ENCODE measurements around the gene ADAM11.

The ADAM11 gene

DNA sequence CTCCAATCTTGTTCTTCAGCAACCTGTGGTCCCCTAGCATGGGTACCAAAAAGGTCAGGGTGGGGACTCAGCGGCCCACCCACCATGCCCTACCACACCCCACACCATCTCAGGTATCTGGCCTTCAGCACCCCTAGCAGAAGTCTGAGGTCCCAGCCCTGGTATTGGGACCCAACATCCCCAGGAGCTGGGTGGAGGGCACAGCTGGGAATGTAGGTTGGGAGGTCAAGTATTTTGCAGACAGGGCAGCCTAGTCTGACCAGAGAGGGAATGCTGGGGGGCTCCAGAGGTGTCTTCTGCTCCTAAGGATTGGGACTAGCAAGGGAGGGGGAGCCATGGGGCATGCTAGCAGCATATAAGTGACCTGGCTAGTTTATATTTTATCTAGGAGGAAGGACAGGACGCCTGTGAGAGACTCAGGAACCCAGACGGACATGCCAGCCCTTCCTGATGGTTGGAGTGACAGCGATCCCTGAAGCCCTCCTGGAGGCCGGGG lies 822 bp upstream of the ADAM11 start:
- no peak for DNase-seq (ENCODE audit: low read depth)

DNA sequence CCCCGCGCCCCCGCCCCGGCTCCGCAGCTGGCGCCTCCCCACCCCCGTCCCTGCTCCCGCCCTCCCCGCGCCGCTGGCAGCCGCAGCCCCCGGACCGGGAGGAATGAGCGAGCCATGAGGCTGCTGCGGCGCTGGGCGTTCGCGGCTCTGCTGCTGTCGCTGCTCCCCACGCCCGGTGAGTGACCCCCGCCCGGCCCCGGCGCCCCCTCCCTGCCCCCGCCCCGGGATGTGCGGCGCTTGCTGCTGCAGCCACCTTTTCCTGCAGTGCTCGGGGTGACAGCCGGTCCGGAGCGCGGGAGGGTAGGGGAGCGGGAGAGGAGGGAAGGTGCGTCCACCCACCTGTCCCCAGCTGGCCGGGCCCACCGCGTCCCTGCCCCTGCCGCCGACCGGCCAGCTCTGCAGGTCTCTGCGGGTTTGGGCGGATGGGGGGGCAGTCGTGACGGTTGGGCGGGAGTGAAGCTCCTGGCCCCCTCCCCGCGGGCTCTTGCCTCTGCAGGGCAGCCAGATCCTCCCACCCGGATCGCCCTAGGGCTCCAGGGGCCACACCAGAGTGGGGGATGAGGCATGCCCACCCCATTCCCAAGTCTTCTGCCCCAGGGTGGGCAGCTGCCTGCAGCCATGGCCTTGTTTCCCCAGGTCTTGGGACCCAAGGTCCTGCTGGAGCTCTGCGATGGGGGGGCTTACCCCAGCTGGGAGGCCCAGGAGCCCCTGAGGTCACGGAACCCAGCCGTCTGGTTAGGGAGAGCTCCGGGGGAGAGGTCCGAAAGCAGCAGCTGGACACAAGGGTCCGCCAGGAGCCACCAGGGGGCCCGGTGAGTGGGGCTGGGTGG lies 513 bp downstream of the ADAM11 start:
- DNase-seq (ENCODE audit: low read depth): no peak

DNA sequence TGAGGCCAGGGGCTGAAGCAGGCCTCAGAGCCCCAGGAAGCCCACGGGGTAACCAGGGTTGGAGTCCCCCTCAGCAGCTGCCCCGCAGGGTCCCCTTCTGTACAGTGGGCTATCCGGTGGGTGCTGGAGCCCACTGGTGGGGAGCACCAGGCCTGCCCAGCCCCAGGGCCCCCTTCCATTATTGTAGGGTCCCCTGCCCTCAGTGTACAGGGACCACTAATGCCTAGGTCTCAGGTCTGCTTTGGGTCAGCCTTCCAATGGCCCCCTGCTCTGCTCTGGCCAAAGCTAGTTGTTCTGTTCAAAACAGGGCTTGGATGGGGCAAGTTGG lies 1.1 kb downstream of the ADAM11 start:
- no peak for DNase-seq (ENCODE audit: low read depth)

DNA sequence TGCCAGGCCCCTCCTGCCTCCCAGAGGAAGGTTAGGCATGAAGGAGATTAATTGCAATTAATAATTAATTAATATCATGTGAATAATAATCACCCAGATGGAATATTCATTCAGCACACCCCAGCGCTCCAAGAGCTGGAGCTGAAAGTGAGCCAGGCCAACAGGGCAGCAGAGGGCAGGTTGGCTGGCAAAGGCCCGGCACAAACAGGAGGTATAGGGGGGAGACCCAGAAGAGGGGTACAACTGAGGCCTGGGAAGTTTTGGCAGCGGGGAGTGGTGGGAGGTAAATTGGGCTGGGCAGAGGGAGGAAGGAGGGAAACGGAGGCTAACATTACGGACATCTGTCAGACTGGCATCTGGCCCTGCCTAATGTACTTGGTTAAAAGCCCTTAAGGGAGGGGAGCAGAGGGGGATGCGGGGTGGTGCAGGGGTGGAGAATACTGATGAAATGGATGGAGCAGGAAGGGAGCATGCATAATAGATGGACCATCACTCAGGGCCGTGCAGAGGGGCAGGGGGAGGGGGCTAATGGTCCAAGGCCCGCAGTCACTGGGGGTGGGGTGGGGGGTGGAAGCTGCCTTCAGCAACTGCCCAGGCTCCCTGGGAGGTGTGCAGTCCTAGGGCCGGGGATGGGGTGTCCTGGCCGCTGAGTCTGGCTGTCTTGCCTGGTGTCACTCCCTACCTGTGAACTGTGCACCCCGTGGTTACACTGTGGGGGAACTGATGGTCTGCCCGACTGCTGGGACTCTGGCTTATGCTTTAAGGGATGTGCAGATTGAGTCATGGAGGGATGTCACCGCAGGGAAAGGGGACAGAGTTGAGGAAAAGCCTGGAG lies 1.9 kb downstream of the ADAM11 start:
- no peak for DNase-seq (ENCODE audit: low read depth)

DNA sequence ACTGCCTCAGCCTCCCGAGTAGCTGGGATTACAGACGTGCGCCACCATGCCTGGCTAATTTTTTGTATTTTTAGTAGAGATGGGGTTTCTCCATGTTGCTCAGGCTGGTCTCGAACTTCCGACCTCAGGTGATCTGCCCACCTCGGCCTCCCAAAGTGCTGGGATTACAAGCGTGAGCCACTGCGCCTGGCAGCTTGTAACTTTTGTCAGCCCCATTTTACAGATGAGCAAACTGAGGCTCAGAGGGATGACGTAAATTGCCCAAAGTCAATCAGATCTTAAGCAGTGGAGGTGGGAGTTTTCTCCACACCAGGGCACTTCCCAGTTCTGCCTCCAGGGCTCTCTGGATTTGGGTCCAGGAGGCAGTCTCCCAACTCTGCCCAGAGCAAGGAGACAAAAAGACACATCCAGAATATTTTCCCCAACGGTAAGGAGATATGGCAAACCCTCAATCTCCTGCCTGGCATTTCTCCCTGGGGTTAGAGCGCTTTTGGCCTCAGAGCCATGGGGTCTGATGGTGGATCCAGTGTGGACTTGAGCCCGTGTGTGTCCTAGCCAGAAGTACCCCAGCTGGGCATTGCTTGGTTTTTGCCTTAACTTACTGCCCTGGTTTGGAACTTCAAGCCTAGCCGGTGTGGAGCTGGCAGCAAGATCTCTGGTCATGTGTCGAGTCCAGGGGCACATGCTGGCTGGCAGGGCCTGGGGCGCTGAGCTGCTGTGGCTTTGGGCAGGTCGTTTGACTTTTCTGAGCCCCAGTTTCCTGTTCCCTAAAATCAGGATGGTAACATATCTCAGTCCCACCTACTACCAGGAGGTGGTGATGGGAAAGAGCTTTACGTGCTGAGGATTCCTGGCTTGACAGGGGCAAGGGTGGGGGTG lies 3.4 kb downstream of the ADAM11 start:
- no peak for DNase-seq (ENCODE audit: low read depth)

DNA sequence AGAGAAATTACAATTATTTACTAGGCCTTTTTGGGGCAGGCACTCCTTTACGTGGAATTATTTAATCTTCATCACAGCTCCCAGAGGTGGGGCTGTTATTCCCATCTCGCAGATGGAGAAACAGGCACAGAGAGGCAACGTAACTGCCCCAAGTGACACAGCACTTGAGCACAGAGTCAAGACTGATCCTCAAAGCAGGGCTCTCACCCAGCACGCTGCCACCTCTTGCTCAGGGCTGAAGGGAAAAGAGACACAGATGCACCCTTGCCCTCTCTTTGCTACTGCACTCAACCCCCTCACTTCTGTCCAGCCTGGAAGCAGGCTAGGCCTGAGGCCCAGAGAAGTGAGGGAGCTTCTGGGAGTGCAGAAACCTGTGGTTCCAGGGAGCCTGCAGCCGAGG lies 4.4 kb downstream of the ADAM11 start:
- DNase-seq (ENCODE audit: low read depth): no peak

DNA sequence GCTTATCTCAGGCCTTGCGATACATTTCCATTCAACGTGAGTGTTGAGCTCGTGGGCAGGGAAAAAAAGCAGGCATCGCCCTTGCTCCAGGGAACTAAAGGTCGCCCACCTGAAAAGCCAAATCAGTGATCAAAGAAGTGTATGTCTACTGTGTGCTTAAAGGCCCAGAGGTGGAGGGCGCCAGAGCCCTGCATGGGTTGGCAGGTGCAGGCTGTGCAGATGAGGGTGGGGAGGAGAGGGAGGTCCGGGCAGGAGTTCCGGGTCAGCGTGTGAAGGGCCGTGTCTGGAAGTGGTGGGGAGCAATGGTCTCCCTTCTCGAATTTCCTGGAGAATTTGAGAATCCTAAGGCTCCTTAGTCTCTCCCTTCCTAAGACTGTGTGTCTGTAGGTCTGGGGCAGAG lies 7.2 kb downstream of the ADAM11 start:
- DNase-seq (ENCODE audit: low read depth): no peak

DNA sequence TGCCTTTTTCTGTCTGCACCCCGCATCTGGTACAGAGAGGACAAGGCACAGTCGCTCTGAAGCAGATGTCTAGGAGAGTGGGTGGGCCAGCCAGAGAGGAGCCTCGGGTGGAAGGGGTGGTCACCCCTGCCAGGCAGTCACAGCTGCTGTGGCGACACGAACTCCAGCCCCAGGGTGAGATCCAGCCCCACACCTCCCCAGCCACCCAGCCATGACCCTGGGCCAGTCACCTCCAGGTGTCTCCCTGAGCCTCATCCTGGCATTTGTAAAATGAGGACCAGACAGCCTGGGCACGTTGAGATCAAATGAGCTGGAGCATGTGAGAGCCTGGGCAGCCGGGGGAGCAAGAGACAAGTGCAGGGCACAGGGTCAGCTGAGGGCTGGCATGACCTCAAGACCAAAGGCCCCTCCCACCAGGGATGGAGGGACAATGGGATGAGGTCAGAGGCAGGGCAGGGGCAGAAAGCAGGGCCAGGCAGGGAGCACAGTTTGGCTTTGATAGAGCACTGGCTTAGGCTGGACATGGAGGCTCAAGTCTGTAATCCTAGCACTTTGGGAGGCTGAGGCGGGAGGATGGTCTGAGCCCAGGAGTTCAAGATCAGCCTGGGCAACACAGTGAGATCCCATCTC lies 7.7 kb downstream of the ADAM11 start:
- no peak for DNase-seq (ENCODE audit: low read depth)

DNA sequence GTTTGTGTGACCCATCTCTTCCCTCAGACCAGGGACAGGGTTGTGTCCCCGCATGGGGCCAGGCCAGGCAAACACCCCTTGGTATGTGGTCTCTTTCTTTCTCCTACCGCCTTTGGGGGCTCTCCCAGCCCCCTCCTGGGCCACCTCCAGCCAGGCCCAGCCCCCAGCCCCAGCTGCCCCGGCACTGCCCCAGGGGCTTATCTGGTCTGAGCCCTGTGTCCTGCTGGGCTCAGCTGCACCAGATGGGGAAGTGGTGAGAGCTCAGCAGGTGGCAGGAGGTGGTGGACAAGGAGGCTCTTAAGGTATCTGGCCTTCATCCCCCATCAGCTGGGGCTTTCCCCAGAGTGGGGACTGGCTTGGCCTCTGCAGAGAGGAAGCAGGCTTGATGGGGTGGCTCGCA lies 8.7 kb downstream of the ADAM11 start:
- no peak for DNase-seq (ENCODE audit: low read depth)

DNA sequence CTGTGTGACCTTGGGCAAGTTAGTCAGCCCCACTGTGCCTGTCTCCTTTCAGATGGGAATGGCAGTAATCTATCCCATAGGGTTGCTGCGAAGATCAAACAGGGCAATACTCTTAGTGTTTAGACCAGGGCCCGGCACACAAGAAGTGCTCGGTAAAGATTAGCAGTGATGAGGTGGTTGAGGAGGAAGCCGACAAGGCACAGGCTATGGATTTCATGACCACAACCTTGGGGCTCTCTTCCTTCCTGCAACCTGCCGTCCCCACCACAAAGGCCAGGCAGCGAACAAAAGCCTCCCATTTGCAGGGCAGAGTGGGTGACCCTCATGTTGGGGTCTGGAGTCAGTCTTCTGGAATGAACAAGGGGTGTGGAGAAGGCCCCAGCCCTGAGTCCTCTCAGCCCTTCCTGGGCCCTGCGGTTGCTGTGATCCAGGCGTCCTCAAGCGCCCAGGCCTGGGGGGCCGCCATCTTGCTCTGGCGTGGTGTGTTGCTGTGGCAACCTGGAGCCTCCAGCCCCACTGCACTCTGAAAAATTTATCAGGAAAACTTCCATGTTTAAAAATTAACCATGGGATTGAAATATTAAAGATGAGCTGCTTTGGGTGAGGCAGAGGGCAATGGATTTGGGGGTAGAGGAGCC lies 9.8 kb downstream of the ADAM11 start:
- no peak for DNase-seq (ENCODE audit: low read depth)

DNA sequence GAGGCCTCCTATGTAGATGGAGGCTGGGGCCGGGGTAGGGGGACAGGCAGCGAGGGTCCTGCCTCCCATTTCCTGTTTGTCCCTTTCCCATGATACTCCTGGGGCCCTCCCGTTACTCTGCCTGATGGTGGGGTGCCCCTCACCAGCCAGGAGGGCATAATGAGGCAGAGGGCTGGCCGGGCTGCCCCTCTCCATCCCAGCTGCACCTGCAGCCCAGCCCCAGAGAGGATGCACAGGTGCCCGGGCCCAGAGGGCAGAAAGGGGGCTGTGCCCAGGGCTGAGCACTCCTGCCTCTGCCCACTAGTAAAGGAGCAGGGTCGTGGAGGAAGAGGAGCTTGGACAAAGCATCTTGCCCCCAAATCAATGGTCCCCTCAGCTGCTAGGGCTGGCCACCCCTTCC lies 10.4 kb downstream of the ADAM11 start:
- DNase-seq (ENCODE audit: low read depth): no peak

DNA sequence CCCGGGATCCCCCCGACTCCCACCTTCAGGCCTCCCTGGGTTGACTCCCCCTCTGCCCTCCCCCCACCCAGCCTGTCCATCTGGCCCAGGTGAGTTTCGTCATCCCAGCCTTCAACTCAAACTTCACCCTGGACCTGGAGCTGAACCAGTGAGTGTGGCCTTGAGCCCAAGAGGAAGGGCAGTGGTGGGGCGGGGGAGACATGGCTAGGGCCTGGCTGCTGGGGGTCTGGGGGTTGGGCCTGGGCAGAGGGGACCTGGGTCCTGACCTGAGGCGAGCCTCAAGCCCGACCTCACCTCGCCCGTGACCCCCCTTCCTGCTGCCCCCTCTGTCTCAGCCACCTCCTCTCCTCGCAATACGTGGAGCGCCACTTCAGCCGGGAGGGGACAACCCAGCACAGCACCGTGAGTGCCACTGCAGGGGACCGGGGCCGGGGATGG lies 10.9 kb downstream of the ADAM11 start:
- DNase-seq (ENCODE audit: low read depth): no peak

DNA sequence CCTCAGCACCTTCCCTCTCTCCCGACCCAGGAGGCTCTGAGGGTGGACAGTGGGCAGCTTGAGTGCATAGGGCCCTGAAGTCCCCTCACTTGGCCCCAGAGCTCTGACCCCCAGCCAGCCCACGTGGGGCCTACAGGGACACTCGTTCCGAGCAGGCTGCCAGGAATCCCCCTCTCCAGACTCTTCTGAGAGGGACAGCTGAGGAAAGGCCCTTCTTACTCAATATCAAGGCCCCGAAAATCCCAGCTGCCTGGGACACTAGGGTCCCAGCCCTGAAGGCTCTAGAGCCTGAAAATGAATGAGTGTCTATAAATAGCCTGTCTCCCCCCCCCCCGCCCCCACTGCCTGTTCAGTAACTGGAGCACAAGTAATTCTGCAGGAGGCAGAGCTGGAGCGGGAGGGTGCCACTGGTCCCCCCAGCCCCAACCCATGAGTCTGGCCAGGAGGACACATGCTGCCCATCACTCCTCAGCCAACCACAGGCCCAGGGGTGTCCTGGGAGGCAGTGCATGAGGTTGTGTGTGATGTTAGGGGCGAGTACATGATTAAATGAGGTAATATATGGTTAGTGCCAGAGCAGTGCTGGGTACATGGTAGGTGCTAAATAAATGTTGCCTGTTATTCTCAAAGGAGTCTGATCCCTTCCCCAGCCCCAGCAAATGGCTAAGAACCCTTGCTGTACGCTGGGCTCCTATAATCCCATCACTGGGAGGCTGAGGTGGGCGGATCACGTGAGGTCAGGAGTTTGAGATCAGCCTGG lies 11.6 kb downstream of the ADAM11 start:
- DNase-seq (ENCODE audit: low read depth): no peak

DNA sequence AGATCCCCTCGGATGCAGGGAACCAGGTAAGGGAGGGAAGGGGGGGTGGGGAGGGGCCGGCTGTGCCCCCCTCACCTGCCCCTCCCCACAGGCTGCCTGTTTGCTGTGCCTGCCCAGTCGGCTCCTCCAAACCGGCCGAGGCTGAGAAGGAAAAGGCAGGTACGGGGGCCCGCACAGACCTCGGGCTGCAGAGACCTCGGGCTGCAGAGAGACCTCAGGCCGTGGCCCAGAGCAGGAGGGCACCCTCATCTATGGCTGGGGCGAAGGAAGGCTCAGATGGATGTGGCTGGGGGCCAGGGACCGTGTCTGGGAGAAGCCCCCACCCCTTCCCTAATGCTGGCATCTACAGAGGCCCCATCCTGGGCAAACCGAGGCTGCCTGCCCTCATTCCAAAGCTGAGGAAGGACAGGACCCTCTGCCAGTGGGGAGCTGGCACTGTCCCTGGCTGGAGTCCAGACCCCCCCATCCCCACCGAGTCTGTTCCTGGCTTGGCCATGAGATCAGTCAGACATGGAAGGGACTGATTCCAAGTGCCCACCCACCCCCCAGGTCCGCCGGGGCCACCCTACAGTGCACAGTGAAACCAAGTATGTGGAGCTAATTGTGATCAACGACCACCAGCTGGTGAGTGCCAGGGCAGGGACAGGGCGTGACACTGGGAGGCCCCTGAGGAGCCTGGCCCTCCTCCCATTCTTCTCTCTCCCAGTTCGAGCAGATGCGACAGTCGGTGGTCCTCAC lies 13.7 kb downstream of the ADAM11 start:
- no peak for DNase-seq (ENCODE audit: low read depth)

DNA sequence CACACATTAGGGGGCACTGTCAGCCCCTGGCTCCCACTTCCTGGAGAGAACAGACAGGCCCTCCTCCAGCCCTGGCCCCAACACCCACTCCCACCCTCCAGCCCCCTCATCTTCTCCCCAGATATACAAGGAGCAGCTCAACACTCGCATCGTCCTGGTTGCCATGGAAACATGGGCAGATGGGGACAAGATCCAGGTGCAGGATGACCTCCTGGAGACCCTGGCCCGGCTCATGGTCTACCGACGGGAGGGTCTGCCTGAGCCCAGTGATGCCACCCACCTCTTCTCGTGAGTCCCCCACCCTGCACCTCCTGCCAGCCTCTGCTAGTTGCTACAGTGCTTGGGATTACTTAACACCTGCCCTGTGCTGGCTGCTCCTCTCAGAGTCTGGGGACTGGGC lies 14.4 kb downstream of the ADAM11 start:
- no peak for DNase-seq (ENCODE audit: low read depth)

DNA sequence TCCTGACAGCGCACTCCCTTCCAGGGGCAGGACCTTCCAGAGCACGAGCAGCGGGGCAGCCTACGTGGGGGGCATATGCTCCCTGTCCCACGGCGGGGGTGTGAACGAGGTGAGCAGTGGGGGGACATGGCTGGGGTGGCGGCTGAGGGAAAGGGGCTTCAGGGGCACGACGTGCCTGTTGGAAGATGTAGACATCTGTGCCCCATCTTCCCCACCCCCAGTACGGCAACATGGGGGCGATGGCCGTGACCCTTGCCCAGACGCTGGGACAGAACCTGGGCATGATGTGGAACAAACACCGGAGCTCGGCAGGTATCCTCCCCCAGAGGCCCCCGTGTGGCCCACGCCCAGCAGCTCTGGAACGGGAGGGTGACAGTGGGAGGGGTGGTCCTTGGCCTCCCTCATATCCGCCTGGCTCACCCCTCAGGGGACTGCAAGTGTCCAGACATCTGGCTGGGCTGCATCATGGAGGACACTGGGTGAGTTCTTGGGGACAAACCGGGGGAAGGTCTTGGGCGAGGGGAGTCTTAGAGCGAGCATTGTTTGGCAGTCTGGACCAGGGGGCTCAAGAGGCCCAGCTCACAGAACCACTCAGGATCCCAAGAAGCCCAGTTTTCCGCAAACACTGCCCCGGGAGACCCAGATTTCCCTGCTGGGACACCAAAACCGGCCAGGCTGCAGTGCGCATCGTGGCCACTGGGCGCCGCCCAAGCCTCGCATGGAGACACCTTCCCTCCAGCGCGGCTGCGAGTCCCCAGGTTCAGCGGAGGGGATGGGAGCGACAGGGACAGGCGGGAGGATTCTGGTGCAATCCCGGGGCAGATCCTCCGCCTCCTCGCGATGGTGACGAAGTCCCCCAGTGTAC lies 15.7 kb downstream of the ADAM11 start:
- peak; percentile 77 for DNase-seq (ENCODE audit: low read depth)

DNA sequence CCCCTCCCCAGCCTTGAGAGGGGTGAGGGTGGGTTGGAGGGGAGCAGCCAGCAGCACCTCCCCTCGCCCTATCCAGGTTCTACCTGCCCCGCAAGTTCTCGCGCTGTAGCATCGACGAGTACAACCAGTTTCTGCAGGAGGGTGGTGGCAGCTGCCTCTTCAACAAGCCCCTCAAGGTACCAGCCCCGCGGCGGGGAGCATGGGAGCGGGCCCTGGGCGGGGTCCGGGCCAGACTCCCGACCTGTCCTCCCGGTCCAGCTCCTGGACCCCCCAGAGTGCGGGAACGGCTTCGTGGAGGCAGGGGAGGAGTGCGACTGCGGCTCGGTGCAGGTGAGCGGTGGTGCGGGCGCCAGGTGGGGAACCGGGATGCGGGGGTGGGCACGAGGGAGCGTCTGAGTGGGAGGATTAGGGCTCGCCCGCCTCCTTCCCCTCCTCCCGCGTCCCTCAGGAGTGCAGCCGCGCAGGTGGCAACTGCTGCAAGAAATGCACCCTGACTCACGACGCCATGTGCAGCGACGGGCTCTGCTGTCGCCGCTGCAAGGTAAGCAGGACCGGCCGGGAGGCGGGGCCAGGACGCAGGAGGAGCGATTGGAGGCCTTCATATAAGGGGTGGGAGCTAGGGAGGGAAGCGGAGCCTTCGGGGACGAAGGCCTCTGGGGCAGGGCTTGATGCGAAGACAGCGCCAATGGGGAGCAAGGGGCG lies 16.5 kb downstream of the ADAM11 start:
- peak; percentile 98 for DNase-seq (ENCODE audit: low read depth)

Data from T follicular helper cell (primary cell).